CD4-positive, CD25-positive, alpha-beta regulatory T cell (primary cell): ENCODE results near the gene DEF6. TPM values are rescaled to one million over a fixed set of nuclear protein-coding genes. Genes with fewer than 3 reads are reported as not detected.

ENCODE experiments used
- ATAC-seq, 2 donors: fragments of 150-1000 bp; cut with Tn5 transposase; one replicate each; pipeline ENCODE4 v1.10.0; 2021; ENCODE audit warnings: low read depth in 2 of 2, moderate number of reproducible peaks in 2 of 2, moderate library complexity in 1 of 2
- DNase-seq, 3 donors: peaks; one replicate each; pipeline versions ENCODE4 v3.0.0 to v3.0.0-alpha.2; 2012 to 2022; ENCODE audit warnings: mixed read lengths in 1 of 3
- H3K27ac ChIP-seq: one replicate; pipeline ENCODE4 v1.7.0; 2013; ENCODE audit warnings: mild to moderate bottlenecking, low read length; ENCODE audit not compliant: insufficient read depth, poor library complexity, severe bottlenecking
- H3K27me3 ChIP-seq: one replicate; pipeline ENCODE4 v1.7.0; 2013; ENCODE audit warnings: low read length; ENCODE audit not compliant: control insufficient read depth, insufficient read depth
- H3K36me3 ChIP-seq: one replicate; pipeline ENCODE4 v1.7.0; 2013; ENCODE audit warnings: mild to moderate bottlenecking, low read length, moderate library complexity; ENCODE audit not compliant: control insufficient read depth, insufficient read depth
- H3K4me1 ChIP-seq: 2 replicates; pipeline ENCODE4 v1.7.0; 2013; ENCODE audit warnings: mild to moderate bottlenecking, low read length; ENCODE audit not compliant: insufficient read depth, control insufficient read depth, poor library complexity, severe bottlenecking
- H3K4me3 ChIP-seq: one replicate; pipeline ENCODE4 v1.7.0; 2013; ENCODE audit warnings: low read depth, mild to moderate bottlenecking, low read length, moderate library complexity
- H3K9me3 ChIP-seq, 2 experiments: 1 replicate in 1 of 2; 2 replicates in 1 of 2; pipeline ENCODE4 v1.7.0; 2013; ENCODE audit warnings: low read length in 2 of 2, mild to moderate bottlenecking in 1 of 2, moderate library complexity in 1 of 2; ENCODE audit not compliant: control insufficient read depth in 2 of 2
- H3K27ac Mint-ChIP-seq, 3 donors: one replicate each; pipeline ENCODE4 v1.8.0; 2020 to 2022; ENCODE audit warnings: mild to moderate bottlenecking in 3 of 3, mixed read lengths in 3 of 3, moderate library complexity in 2 of 3
- H3K27me3 Mint-ChIP-seq: one replicate; pipeline ENCODE4 v1.8.0; 2022; ENCODE audit warnings: mild to moderate bottlenecking, mixed read lengths
- H3K36me3 Mint-ChIP-seq: one replicate; pipeline ENCODE4 v1.8.0; 2020; ENCODE audit warnings: mixed read lengths
- H3K4me1 Mint-ChIP-seq, 4 donors: one replicate each; pipeline ENCODE4 v1.8.0; 2020 to 2022; ENCODE audit warnings: mixed read lengths in 4 of 4, mild to moderate bottlenecking in 1 of 4
- H3K4me3 Mint-ChIP-seq, 4 donors: one replicate each; pipeline ENCODE4 v1.8.0; 2020 to 2022; ENCODE audit warnings: mild to moderate bottlenecking in 4 of 4, mixed read lengths in 4 of 4, moderate library complexity in 3 of 4
- H3K9me3 Mint-ChIP-seq, 7 donors: one replicate each; pipeline ENCODE4 v1.8.0; 2020 to 2022; ENCODE audit warnings: mixed read lengths in 7 of 7, mild to moderate bottlenecking in 3 of 7, moderate library complexity in 2 of 7
- polyA plus RNA-seq, 4 donors: library from polyadenylated mRNA; unstranded; fragments of 300-500 nt; fragmentation: Illumina TruSeq; gene quantifications; one replicate each; pipeline ENCODE4 v1.2.3, GENCODE V29; 2021
- total RNA-seq: library from RNA; stranded (reverse); gene quantifications from one replicate; pipeline ENCODE4 v1.2.3, GENCODE V29; 2022

Gene DEF6
- total and polyA plus RNA-seq, 5 donors from 2014 or later = 134 to 247 (median 141) TPM

DNA sequence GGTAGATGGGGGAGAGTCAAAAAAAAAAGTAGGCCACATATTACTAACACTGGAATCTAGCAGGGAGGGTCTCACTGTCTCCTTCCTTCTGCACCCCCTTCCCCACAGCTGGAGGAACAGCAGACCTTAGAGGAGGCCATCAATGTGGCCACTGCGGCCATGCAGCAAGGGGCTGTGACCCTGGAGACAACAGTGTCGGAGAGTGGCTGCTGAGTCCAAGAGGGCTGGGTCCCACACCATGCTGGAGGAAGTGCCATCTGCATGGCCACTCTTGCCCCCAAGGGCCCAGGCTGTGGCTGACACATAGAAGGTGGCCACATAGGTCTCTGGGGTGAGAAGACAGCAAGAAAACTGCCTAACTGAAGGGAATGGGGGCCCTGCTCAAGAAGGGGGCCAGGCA is 2.6 kb upstream of the DEF6 start:
- Mint-ChIP-seq H3K4me3 (peak overlapping the region in 1 of 4 donors; percentile 73), H3K9me3 (no peaks in the 10 kb centered on the region), H3K27ac (no peak overlapping the region), H3K4me1 (peaks cover 4 to 25% (median 18%) of the 10 kb centered on the region in 4 donors), H3K36me3 (peaks cover 31% of the 10 kb centered on the region), H3K27me3 (no peaks in the 10 kb centered on the region)
- Histone ChIP-seq H3K36me3 (peaks cover 37% of the 10 kb centered on the region), H3K4me1 (peaks cover 29% of the 10 kb centered on the region), H3K4me3 (no peak overlapping the region), H3K9me3 (no peaks in the 10 kb centered on the region), H3K27me3 (no peaks in the 10 kb centered on the region), H3K27ac (no peak overlapping the region)
- DNase-seq (no peak), ATAC-seq (no peak)

GRCh38 chr6:35295521-35296315 is 1.9 kb upstream of the DEF6 start:
- peaks cover 27% of the 10 kb centered on the region for H3K36me3 Mint-ChIP-seq
- peaks cover 4 to 32% (median 23%) of the 10 kb centered on the region in 4 donors for H3K4me1 Mint-ChIP-seq
- ATAC-seq (no peak), DNase-seq (no peak)
- H3K27ac Mint-ChIP-seq = peak overlapping the region in 1 of 3 donors; percentile 55
- peak overlapping the region in 1 of 4 donors; percentile 44 for H3K4me3 Mint-ChIP-seq
- Histone ChIP-seq H3K9me3 (no peaks in the 10 kb centered on the region), H3K27me3 (no peaks in the 10 kb centered on the region), H3K27ac (no peak overlapping the region), H3K36me3 (peaks cover 30% of the 10 kb centered on the region), H3K4me1 (peaks cover 36% of the 10 kb centered on the region), H3K4me3 (no peak overlapping the region)
- no peaks in the 10 kb centered on the region for H3K27me3 Mint-ChIP-seq
- H3K9me3 Mint-ChIP-seq = no peaks in the 10 kb centered on the region

DNA sequence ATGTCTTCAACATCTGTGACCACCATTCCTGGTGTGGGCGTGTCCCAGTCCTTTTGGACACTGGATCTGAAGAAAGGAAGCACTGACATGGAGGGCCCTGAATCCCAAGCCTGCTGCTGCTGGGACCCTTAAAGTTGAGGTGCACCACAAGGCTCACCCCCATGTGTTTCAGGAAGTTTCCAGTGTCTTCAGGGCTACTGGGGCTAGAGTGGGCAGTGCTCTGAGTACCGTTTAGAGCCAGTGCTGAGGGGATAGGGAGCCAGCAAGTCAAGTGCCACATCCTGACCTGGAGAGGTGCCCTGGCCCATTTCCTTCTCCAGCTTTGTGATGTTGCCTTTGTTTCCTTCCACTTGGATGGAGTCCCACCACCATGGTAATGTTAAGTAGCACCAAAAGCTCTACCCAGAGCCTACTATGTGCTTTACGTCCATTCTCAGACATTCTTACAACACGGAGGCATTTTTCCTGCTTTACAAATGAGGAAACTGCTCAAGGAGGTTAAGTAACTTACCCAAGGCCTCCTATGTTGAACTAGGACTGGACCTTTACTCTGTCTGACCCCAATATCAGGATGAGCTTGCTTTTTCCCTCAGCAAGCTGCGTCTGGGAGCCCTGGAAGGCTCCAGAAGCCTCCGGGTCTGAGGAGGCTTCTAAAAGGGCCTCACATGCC is 552 bp upstream of the DEF6 start:
- Histone ChIP-seq H3K4me1 (peaks cover 49% of the 10 kb centered on the region), H3K9me3 (no peaks in the 10 kb centered on the region), H3K4me3 (peak overlapping the region; percentile 96), H3K27ac (peak overlapping the region; percentile 51), H3K27me3 (no peaks in the 10 kb centered on the region), H3K36me3 (peaks cover 17% of the 10 kb centered on the region)
- H3K4me3 Mint-ChIP-seq = peak overlapping the region; percentile 93 to 96 (median 95)
- DNase-seq (no peak), ATAC-seq (no peak)
- peak overlapping the region; percentile 82 to 97 (median 96) for H3K27ac Mint-ChIP-seq
- no peaks in the 10 kb centered on the region for H3K9me3 Mint-ChIP-seq
- H3K4me1 Mint-ChIP-seq = peaks cover 4 to 45% (median 31%) of the 10 kb centered on the region in 4 donors
- no peaks in the 10 kb centered on the region for H3K27me3 Mint-ChIP-seq
- peaks cover 13% of the 10 kb centered on the region for H3K36me3 Mint-ChIP-seq

- H3K27me3 ChIP-seq = no peaks in the 10 kb centered on the region
- peak overlapping the region; percentile 96 for H3K4me3 ChIP-seq
- H3K9me3 ChIP-seq = no peaks in the 10 kb centered on the region
- peak overlapping the region; percentile 96 to 99 (median 97) for H3K27ac Mint-ChIP-seq
- H3K9me3 Mint-ChIP-seq = no peaks in the 10 kb centered on the region
- peak overlapping the region; percentile 85 for H3K27ac ChIP-seq
- DNase-seq (peak in 1 of 3 donors; percentile 62), ATAC-seq (no peak)
- peaks cover 8 to 61% (median 43%) of the 10 kb centered on the region in 4 donors for H3K4me1 Mint-ChIP-seq
- H3K36me3 Mint-ChIP-seq = peaks cover 18% of the 10 kb centered on the region
- peak overlapping the region; percentile 93 to 96 (median 95) for H3K4me3 Mint-ChIP-seq
- H3K27me3 Mint-ChIP-seq = no peaks in the 10 kb centered on the region
- H3K4me1 ChIP-seq = peaks cover 65% of the 10 kb centered on the region
- H3K36me3 ChIP-seq = peaks cover 13% of the 10 kb centered on the region
Observed at GRCh38 chr6:35298625-35299140, 1.1 kb downstream of the DEF6 start.

GRCh38 chr6:35299674-35300073 is 2.1 kb downstream of the DEF6 start:
- Mint-ChIP-seq H3K27me3 (no peaks in the 10 kb centered on the region), H3K4me1 (peaks cover 15 to 67% (median 47%) of the 10 kb centered on the region in 4 donors), H3K36me3 (peaks cover 19% of the 10 kb centered on the region), H3K27ac (peak overlapping the region; percentile 96 to 99 (median 97)), H3K9me3 (no peaks in the 10 kb centered on the region), H3K4me3 (peak overlapping the region; percentile 93 to 96 (median 95))
- peak overlapping the region; percentile 85 for H3K27ac ChIP-seq
- DNase-seq (peak in 1 of 3 donors; percentile 65), ATAC-seq (no peak)
- peaks cover 75% of the 10 kb centered on the region for H3K4me1 ChIP-seq
- peak overlapping the region; percentile 96 for H3K4me3 ChIP-seq
- H3K27me3 ChIP-seq = no peaks in the 10 kb centered on the region
- peaks cover 12% of the 10 kb centered on the region for H3K36me3 ChIP-seq
- H3K9me3 ChIP-seq = no peaks in the 10 kb centered on the region

- no peaks in the 10 kb centered on the region for H3K9me3 Mint-ChIP-seq
- peak overlapping the region; percentile 96 for H3K4me3 ChIP-seq
- H3K4me3 Mint-ChIP-seq = peak overlapping the region; percentile 93 to 96 (median 95)
- peaks cover 2% of the 10 kb centered on the region for H3K36me3 ChIP-seq
- H3K9me3 ChIP-seq = no peaks in the 10 kb centered on the region
- no peaks in the 10 kb centered on the region for H3K27me3 ChIP-seq
- peak; percentile 21 to 87 (median 59) for DNase-seq
- H3K27me3 Mint-ChIP-seq = no peaks in the 10 kb centered on the region
- H3K4me1 ChIP-seq = peaks cover 87% of the 10 kb centered on the region
- peaks cover 19% of the 10 kb centered on the region for H3K36me3 Mint-ChIP-seq
- peak; percentile 40 for ATAC-seq
- H3K27ac ChIP-seq = peak overlapping the region; percentile 85
- peak overlapping the region; percentile 96 to 99 (median 97) for H3K27ac Mint-ChIP-seq
- H3K4me1 Mint-ChIP-seq = peaks cover 17 to 72% (median 47%) of the 10 kb centered on the region in 4 donors
Observed at GRCh38 chr6:35300848-35301247, 3.2 kb downstream of the DEF6 start.

GRCh38 chr6:35302604-35303241 is 5.1 kb downstream of the DEF6 start:
- Mint-ChIP-seq H3K36me3 (peaks cover 32% of the 10 kb centered on the region), H3K27ac (peak overlapping the region; percentile 92 to 99 (median 97)), H3K9me3 (no peaks in the 10 kb centered on the region), H3K4me3 (peak overlapping the region; percentile 89 to 95 (median 94)), H3K4me1 (peaks cover 20 to 81% (median 55%) of the 10 kb centered on the region in 4 donors), H3K27me3 (no peaks in the 10 kb centered on the region)
- Histone ChIP-seq H3K36me3 (peaks cover 9% of the 10 kb centered on the region), H3K4me1 (peaks cover 91% of the 10 kb centered on the region), H3K4me3 (peak overlapping the region; percentile 93), H3K27ac (peak overlapping the region; percentile 85), H3K27me3 (no peaks in the 10 kb centered on the region), H3K9me3 (no peaks in the 10 kb centered on the region)
- DNase-seq = peak; percentile 80 to 94 (median 85)
- peak; percentile 90 to 93 for ATAC-seq
